HG02840 (cell line): ENCODE measurements around the gene CTSL.

Experiments used
- ATAC-seq: cut with Tn5 transposase; IDR thresholded peaks from one replicate; pipeline ENCODE4 v1.9.1; 2021; ENCODE audit warnings: mild to moderate bottlenecking, moderate library complexity, moderate number of reproducible peaks; ENCODE audit not compliant: unreplicated experiment, low FRiP score

Gene CTSL

DNA sequence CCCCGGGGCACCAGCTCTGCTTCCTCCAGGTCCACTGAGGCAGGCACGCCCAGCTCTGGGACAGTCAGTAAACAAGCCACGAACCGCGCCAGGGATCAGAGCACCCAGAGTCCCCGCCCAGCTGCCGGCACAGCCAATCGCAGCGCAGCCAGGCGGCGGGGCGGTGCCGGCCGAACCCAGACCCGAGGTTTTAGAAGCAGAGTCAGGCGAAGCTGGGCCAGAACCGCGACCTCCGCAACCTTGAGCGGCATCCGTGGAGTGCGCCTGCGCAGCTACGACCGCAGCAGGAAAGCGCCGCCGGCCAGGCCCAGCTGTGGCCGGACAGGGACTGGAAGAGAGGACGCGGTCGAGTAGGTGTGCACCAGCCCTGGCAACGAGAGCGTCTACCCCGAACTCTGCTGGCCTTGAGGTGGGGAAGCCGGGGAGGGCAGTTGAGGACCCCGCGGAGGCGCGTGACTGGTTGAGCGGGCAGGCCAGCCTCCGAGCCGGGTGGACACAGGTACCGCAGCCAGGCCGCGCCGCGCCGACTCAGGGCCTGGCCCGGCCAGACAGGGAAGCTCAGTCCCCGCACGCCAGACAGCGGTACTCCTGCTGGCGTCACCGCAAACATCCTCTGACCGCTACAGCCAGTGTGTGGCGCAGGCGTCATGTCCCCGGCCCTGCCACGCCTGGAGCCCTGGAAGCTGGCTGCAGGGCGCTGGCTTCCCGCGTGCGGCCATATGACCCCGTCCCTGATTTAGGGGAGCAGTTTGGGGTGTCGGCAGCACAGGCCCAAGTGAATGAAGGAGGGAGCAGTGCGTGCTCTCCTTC, at the start of gene CTSL:
Gene CTSL (plus strand): TSS at position 220 of the 810 bp plus-strand sequence. CDS start 1,485 bp downstream, outside the sequence.
- ATAC-seq: no peak

- ATAC-seq: no peak
These were observed 48.7 kb upstream of the CTSL start for GRCh38 chr9:87676976-87677775.

- no peak for ATAC-seq
These were observed 47.9 kb upstream of the CTSL start for GRCh38 chr9:87677776-87678587.

DNA sequence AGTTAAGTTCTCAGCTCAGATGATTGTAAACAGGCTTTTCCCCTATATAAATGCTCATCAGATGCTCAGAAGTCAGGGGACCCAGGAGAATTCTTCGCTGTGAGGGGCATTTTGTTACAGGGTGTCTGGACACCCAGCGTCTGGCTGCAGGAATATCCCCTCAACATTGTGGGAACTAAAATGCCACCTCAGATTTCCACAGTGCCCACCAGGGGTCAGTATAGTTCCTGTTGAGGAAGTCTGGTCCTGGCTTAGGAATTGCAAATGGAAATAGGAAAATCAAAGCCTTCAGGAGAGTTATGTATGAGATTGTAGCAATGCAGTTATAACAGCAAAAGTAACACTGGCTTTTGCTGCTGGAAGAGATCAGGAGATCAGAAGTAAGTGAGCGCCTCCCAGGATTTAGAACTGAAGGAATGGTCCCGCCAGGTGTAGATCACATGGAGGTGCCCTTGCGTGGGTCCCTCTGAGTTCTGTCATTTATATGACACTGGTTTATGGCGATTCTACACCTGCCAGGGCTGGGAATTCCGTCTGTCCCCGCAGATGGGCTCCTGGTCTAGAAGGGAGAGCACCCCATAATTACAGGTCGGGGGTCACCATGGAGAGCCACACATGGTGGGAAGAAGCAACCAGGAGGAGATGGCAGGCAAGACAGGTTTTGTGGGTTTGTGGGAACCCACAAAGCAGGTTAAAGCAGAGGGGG, 47.1 kb upstream of the CTSL start:
- no peak for ATAC-seq

DNA sequence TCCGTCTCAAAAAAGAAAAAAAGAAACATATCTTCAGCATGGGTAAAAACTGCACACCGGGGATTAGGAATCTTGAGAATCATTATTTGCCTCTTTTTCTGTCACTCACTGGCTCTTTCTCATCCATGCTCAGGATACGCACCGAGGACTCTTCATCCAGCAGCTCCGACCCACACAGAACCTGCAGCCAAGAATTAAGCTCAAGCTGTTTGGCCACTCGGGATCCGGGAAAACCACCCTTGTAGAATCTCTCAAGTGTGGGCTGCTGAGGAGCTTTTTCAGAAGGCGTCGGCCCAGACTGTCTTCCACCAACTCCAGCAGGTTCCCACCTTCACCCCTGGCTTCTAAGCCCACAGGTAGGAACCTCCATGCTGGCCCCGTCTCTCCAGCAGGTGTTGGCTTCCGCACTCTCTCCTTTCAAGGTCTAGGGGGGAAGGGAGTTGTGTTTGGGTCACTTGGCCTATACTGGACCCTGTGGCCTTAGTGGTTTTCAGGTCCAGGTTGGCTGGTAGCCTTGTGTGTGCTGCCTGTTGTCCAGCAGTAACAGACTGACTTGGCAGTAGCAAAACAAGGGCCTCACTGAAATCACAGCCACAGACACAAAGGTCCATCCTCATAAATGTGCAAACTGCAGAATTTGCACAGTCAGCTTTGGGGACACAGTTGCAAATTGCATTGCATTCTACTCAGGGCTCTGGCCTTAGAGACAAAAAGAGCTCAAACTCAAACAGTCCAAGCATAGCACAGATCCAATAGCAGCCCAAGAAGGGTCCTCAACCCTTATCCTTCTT, 44.5 kb upstream of the CTSL start:
- ATAC-seq: no peak

DNA sequence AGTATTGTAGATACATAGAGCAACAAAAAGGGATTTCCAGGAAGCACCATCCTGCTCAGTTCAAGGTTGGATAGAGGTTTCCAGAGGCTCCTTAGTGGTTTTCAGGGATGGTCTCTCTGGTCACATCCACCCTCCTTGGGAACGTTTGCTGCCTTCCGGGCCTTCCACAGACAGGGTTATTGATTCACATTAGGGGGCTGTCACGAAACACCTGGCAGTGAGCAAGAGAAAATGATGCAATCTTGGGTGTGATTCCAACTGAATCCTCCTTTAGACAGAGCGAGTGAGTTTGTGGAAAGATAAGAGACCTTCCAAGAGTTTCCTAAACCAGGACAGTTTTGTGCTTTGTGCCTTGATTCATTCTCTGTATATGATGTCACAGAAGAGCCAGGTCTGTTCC, 43.8 kb upstream of the CTSL start:
- ATAC-seq: no peak

DNA sequence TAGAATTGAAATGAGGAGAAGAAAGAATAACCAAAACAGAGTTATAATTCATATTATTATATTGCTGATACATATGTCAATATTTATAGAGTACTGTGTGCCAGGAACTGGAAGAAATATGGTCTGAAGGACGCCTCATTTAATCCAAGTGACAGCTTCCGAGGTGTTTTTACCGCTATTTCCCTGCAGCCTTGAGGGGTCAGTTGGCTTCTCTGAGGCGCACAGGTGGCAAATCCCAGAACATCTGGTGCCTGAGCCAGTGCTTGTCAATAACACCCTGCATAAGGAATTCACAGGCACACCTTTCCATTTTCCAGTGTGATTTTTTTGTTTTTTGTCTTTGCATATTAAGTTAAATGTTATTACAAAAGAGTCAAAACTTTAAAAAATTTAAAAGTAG, 43.3 kb upstream of the CTSL start:
- no peak for ATAC-seq

GRCh38 chr9:87683751-87684626, 41.9 kb upstream of the CTSL start:
- ATAC-seq: no peak

GRCh38 chr9:87684627-87685219, 41.2 kb upstream of the CTSL start:
- no peak for ATAC-seq

GRCh38 chr9:87685441-87685840, 40.5 kb upstream of the CTSL start:
- ATAC-seq: no peak

GRCh38 chr9:87685871-87686519, 39.9 kb upstream of the CTSL start:
- ATAC-seq: no peak

DNA sequence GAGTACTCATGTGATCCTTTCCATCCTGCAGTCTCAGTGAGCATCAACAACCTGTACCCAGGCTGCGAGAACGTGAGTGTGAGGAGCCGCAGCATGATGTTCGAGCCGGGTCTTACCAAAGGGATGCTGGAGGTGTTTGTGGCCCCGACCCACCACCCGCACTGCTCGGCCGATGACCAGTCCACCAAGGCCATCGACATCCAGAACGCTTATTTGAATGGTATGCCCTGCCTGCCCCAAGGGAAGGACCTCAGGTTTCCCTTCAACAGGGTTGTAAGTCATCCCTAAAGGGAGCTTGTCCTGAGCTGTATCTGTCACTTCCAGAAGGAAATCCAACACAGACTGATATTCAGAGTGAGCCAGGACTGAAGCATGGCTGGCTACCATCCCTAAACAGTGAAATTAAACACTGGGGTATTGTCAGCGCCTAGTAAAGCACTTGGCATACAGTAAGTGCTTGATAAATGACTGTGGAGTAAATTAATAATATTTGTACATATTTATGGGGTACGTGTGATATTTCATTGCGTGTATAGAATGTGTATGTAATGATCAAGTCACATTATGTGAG, 39.3 kb upstream of the CTSL start:
- no peak for ATAC-seq

GRCh38 chr9:87687207-87687606, 38.7 kb upstream of the CTSL start:
- no peak for ATAC-seq

DNA sequence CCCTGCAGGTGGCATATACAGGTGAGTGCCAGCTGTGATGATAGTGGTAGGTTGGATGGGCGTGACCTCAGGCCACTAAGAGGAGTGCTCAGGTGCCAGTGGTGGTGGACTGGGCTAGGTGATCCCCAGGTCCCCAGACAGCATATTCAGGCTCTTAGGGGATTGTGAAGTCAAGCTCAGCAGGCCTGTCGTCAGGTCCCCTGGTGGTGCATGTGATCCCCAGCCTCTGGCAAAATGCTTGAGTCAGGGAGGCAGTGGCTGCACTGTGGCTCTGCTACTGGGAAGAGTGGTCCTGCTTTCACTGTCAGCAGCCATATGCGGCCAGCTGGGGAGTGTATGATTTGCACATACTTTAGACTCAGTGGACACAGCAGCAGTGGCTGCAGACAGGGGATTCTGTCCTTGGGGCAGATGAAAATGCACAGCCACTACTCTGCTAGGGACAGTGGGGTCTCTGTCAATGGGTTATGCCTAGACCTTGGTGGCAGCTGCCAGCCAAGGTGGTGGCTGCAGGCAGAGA, 31.6 kb upstream of the CTSL start:
- ATAC-seq: no peak

DNA sequence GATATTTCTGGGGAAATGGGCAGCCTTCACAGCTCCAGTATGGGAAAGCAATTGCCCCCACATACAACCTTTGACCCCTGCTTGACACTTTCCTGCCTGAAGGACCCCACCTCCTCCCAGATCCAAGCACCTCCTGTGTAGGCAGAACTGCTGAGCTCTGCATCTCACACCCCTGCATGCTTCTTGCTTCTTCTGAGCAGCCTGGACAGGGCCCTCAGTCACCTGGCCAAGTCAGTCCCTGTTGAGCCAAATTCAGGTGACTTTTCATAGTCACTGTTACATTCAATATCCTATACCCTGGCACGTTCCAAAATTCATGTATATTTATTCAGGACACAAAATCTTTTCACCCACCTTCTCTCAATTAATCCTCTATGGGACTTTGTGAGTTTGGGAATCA, 30.4 kb upstream of the CTSL start:
- ATAC-seq: no peak

DNA sequence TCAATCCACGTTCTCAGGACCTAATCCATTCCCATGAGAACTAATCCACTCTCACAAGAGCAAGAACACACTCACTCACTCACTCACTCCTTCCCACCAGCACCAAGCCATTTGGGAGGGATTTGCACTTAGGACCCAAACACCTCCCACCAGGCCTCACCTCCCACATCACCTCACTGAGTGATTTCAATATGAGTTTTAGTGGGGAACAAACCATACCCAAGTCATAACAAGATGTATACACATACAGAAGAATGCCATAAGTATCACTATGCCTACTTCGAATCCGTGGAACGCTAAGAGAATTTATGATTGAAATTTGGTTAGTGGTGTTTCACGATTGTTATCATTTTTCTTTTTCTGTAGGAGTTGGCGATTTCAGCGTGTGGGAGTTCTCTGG, 29.3 kb upstream of the CTSL start:
- ATAC-seq: no peak
